GM12878 (cell line): Measurements from ENCODE around the gene TSPYL2. TPM values are rescaled to one million over a fixed set of nuclear protein-coding genes. Genes with fewer than 3 reads are reported as not detected.

Source experiments
- BHLHE40 ChIP-seq, 2 experiments: fragments of 450-650 bp in 1 of 2; IDR thresholded peaks; 2 replicates each; pipeline ENCODE4 v1.6.1; 2011 to 2017; ENCODE audit warnings: low read depth in 2 of 2, borderline replicate concordance in 1 of 2, improper control_type of control experiment in 1 of 2, low read length in 1 of 2, mild to moderate bottlenecking in 1 of 2
- MAX ChIP-seq: IDR thresholded peaks from 2 replicates; pipeline ENCODE4 v1.6.1; 2012; ENCODE audit warnings: low read depth, low read length, improper control_type of control experiment
- MTA2 ChIP-seq: fragments of 450-650 bp; IDR thresholded peaks from 2 replicates; pipeline ENCODE4 v1.6.1; 2016; ENCODE audit warnings: low read depth, mild to moderate bottlenecking, moderate library complexity
- PBX3 ChIP-seq: IDR thresholded peaks from 2 replicates; pipeline ENCODE4 v1.6.1; 2011; ENCODE audit warnings: mild to moderate bottlenecking, low read depth, low read length, moderate library complexity; ENCODE audit not compliant: insufficient replicate concordance
- POLR2AphosphoS5 ChIP-seq: IDR thresholded peaks from 2 replicates; pipeline ENCODE4 v1.6.1; 2011; ENCODE audit warnings: mild to moderate bottlenecking, low read length, inconsistent platforms
- SUZ12 ChIP-seq: fragments of 200-600 bp; sonication (generic); IDR thresholded peaks from one replicate; pipeline ENCODE4 v1.6.1; 2018; ENCODE audit warnings: antibody characterized with exemption, mild to moderate bottlenecking; ENCODE audit not compliant: unreplicated experiment
- TCF7 ChIP-seq: IDR thresholded peaks from 2 replicates; pipeline ENCODE4 v1.6.1; 2014; ENCODE audit warnings: antibody characterized with exemption, borderline replicate concordance
- ZBTB4 ChIP-seq: fragments of 450-650 bp; formaldehyde crosslinking; IDR thresholded peaks from 2 replicates; pipeline ENCODE4 v1.4.0; 2022; ENCODE audit warnings: mild to moderate bottlenecking, moderate library complexity
- ZNF687 ChIP-seq: fragments of 450-650 bp; IDR thresholded peaks from 2 replicates; pipeline ENCODE4 v1.6.1; 2017; ENCODE audit warnings: mild to moderate bottlenecking, moderate library complexity
- polyA plus RNA-seq, 11 experiments: library from polyadenylated mRNA; depleted of rRNA in 4 of 11; unstranded in 6 of 11; stranded (reverse) in 5 of 11; fragments of >200 nt; fragmentation: Nextera tagmentation in 4 of 11; fragmentation: Illumina TruSeq in 1 of 11; extraction: Ambion mirVana in 4 of 11; extraction: Trizol in 1 of 11; gene quantifications; 1 replicate in 1 of 11; 2 replicates in 10 of 11; pipeline versions ENCODE4 v1.2.1 to v1.2.3, GENCODE V29; 2011 to 2016; ENCODE audit warnings: inconsistent platforms in 2 of 11, missing spikeins in 2 of 11, low read depth in 1 of 11
- total RNA-seq, 4 experiments: library from RNA; depleted of rRNA in 3 of 4; stranded (reverse); fragments of >200 nt in 3 of 4; fragmentation: Illumina TruSeq in 1 of 4; extraction: Trizol in 1 of 4; gene quantifications; 2 replicates each; pipeline versions ENCODE4 v1.2.1 to v1.2.3, GENCODE V29; 2013 to 2021

The TSPYL2 gene
- total and polyA plus RNA-seq, 10 of the 15 experiments (the other 5 are each of a cell fraction or from before 2014, with no cell fraction given): 0.53 to 24.6 (median 14.5) TPM

- no peak for TF ChIP-seq ZNF687
- peak; percentile 80 for TF ChIP-seq MAX
- peak; percentile 77 to 91 for TF ChIP-seq BHLHE40 (IDR thresholded peaks at IDR 0.05; ENCODE audit: borderline replicate concordance in 1 of 2, low read depth in 2 of 2, low read length in 1 of 2)
- TF ChIP-seq POLR2AphosphoS5: no peak
- TF ChIP-seq PBX3: no peak
- TF ChIP-seq MTA2: no peak
- TF ChIP-seq TCF7: no peak
- no peak for TF ChIP-seq SUZ12
- no peak for TF ChIP-seq ZBTB4
- TF ChIP-seq, all 136 proteins: peak for 25
Observed at GRCh38 chrX:53071604-53072417, 10.4 kb upstream of the TSPYL2 start (continued).
